GM21367 (cell line): ENCODE results near the gene MIS18BP1.
"Not testable (repeated sequence)": the region's sequence is repeated elsewhere in the genome, so short reads cannot be mapped to it uniquely, and the experiment has no call there.

Experiments used
- ATAC-seq: cut with Tn5 transposase; IDR thresholded peaks from one replicate; pipeline ENCODE4 v1.9.1; 2021; ENCODE audit not compliant: unreplicated experiment

MIS18BP1 gene

DNA sequence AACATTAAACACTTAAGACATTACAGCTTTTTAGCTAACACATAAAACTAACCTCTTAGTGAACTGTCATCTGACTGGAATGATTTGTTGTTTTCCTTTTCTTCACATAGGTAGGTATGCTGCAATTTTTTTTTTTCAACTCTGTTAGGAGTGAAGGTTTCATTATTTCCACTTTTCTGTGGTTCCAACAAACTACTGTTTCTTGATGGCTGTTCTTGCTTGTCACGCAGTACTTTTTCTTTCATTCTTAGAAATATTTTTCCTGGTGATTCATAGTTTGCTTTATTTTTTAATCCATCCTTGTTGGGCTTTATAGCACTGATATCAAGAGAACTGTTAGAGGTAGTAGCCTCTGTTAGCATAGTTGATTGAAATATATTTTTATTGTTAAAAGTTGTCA lies 6.3 kb downstream of the MIS18BP1 start:
- no peak for ATAC-seq

DNA sequence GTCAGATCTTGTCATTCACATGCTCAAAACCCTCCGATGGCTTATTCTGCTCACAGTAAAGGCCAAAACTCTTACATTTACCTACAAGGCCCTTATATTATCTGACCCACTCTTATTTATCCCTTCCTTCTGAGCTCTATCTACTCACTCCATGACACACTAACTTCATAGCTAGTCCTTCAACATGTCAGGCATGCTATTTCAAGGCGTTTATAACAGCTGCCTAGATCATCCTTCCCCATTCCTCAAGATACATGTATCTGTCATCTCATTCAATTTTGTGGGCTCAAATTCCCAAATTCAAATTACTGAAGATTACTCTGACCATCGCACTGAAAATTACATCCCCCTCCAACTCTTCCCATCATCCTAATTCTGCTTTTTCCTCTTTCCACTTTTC lies 6.9 kb downstream of the MIS18BP1 start:
- no peak for ATAC-seq

DNA sequence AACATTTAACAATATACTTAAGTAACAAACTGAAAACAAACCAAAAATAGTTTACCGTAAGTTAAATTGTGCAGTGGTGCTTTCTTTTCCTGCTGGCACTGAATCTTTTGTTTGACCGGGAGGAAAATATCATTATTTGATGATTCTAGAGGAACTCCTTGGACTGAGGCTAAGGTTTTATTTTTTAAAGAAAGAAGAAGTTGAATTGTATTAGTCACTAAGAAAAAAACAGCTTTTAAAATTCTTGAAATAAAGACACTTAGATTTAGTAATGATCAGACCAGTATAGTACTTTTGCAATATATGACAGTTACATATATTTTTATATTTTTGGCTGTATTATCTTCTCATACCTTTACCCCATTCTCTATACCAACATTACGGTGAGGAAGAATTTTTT lies 10.3 kb downstream of the MIS18BP1 start:
- ATAC-seq: no peak

DNA sequence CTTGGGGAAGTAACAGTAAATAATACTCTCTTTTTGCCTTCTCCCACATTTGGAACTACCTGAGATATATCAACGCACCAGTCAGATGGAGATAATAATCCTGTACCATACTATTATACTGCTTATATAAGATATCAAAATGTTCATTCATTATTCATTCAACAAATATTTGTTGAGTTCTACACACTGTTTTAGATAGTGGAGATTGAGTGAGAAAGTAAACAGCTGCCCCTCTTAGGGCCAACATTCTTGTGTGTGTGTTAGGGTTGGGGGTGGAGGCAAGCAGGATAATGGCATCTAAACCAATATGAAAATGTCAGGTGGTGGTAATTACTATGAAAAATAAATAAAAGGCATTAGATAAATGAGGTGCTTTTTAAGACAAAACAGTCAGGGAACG lies 14.0 kb downstream of the MIS18BP1 start:
- ATAC-seq: no peak

DNA sequence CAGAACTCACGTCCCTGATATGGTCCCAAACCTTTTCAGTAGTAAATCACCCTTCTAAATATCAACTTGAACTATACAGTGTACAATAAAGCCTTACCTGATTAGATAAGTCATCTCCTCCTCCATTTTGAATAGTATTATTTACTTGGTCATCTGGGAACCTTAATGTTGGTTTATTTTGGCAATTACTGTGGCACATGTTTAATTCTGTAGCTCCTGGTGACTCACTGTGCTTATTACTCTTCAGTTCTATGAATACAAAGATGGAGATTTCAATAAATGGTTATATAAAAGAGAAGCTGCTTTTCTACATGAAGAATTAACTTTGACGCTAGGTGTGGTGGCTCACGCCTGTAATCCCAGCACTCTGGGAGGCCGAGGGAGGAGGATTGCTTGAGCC lies 25.4 kb downstream of the MIS18BP1 start:
- no peak for ATAC-seq

DNA sequence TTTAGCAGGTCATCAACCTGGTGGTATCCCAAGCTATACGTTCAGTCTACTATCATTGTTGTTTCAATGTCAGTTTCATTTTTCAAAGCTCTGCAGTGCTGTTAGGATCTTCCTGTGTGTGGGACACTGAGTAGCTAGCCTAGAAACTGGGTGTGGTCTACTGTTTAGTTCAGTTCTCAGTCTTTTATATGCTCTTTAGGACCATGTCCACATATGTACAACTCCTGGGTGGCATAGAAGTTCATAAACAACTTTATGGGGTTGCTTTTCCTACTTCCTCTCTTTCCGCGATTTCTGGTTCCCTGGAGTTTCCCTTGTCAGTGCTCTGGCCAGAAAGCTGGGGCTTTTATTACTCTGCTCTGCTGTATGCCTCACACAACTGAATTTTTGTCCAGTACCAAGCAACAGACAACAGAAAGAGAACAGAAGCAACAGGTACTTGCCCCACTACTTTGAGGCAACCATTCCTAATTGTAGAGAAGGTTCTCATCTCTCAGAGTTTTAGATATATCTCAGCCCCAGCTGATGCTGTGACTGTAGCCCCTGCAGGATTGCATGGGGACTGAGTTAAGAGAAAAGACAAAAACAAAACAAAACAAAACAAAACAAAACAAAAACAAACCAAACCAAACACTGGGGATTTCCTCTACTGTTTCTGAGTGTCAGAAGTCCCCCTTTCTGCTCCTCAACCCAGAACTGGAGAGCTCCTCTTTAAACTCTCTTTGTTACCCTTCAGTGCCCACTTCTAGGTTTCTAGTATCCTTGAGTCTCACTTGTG lies 30.3 kb downstream of the MIS18BP1 start:
- no peak for ATAC-seq

DNA sequence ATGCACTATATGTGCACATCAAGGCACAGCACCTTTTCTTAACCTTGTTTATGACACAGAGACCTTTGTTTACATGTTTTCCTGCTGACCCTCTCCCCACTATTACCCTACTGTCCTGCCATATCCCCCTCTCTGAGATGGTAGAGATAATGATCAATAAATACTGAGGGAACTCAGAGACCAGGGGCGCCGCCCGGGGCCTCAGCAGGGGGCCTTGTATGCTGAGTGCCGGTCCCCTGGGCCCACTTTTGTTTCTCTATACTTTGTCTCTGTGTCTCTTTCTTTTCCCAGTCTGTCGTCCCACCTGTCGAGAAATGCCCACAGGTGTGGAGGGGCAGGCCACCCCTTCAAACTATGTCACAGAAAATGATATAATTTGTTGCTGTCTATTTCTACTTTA lies 38.7 kb downstream of the MIS18BP1 start:
- not testable (repeated sequence) for ATAC-seq

DNA sequence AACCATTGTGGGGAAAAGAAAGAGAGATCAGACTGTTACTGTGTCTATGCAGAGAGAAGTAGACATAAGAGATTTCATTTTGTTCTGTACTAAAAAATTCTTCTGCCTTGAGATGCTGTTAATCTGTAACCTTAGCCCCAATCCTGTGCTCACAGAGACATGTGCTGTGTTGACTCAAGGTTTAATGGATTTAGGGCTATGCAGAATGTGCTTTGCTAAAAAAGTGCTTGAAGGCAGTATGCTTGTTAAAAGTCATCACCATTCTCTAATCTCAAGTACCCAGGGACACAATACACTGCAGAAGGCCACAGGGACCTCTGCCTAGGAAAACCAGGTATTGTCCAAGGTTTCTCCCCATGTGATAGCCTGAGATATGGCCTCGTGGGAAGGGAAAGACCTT lies 39.3 kb downstream of the MIS18BP1 start:
- ATAC-seq: not testable (repeated sequence)

DNA sequence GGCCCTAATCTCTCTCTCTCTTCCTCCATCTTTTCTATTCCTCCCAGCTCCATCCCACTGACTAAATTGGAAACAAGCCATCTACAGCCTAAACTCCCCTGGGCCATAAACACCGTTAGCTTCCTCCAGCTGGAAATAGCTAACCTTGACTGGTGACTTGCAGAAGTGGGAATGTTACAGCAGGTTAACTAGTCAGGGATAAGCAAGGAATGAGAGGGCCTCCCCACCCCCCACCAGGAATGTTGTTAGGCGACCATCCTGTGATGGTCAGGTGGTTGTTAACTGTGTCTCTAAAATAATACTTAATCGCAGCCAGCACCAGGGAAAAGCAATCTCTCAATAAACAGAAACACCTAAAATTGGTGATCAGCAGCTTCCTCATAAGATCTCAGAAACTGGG lies 40.8 kb downstream of the MIS18BP1 start:
- ATAC-seq: no peak

DNA sequence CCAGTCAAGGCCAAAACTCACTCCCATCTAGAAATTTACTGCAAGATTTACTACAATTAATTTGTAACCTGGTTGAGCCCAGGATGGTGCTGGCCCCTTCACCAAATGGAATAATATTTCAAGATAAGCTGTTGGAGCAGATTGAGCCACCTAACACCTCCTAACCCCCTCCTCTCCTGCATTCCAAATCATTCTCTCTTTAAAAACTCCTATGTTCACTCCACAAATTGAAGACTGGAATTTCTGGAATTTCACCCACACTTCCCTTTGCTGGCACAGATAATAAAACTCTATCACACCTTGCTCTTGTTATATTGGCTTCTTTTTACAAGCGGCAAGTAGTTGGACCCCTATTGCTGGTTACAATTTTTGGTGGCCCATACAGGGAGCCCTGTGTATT lies 41.7 kb downstream of the MIS18BP1 start:
- no peak for ATAC-seq

DNA sequence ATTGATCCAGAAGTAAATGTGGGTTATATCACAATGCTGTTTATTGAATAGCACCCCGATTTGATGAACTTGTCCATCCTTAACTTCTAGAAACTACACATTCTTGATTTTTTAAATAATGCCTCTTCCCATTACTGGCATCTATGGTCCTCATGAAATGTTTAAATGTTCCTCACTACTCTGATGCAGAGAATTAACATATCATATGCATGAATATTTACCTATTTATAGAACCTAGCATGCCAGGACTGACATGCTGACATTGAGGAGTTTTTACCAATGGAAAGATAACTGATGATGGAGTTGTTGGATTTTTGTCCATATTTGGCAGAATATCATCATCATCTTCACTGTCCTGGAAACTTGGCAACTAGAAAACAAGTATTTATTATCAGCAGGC lies 42.8 kb downstream of the MIS18BP1 start:
- no peak for ATAC-seq

DNA sequence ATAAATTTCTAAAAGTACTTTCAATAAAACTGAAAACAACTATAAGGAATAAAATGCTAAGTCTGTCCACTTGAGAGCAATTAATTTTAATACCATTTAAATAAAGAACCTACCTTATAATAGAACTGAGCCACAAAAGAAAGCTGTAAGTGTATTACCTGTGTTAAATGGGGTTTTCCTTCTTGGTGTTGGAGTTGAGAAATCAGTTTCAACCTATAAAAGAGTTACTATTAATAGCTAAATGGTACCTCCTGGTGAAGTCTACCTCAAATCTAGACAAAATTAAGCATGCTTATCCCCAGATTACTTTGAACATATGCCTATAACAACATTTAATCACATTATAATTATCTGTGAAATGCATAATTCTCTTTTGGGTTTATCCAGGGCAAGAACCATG lies 48.8 kb downstream of the MIS18BP1 start:
- no peak for ATAC-seq

DNA sequence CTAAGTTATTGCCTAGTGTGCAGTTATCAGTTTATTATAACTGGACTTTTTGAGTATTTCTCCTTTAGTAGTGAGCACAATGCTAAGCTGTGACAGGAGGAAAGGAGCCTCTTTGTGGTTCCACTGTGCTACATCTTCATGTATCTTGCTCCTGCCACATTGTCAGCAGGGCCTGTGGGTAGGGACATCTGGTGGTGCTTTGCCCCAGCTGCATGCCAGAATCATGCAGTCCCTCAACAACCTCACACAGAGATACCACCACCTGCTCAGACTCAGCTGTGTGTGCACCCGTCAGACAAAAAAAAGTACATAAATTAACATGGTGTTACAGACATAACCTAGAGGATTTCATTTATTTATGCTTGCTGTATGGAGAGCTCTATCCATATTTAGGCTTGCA lies 51.1 kb downstream of the MIS18BP1 start:
- ATAC-seq: peak; percentile 77

DNA sequence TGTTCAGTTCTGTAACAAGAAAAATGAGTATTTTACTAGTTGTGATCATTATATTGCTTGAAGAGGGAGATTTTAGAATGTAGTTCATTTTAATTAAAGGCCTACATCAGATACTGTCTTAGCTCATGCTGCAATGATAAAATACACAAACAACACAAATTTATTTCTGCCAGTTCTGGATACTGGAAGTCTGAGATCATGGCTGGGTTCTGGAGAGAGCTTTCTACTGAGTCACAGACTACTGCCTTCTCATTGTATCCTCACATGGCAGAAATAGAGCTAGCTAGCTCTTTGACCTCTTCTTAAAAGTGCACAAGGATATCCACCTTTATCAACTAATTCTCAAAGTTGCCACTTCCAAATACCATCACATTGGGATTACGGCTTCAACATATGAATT lies 53.8 kb downstream of the MIS18BP1 start:
- ATAC-seq: no peak

DNA sequence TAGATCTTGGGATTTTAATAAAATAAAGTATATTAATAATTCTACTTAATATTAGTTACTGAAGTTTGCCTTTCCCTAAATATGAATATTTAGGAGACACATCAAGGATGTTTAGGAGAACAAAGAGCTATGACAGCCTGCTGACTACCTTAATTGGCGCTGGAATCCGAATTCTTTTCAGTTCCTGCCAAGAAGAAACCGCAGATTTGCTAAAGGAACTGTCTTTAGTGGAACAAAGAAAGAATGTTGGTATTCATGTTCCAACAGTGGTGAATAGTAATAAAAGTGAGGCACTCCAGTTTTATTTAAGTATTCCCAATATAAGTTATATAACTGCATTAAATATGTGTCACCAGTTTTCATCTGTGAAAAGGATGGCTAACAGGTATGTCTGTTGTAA lies 54.5 kb downstream of the MIS18BP1 start:
- ATAC-seq: no peak

DNA sequence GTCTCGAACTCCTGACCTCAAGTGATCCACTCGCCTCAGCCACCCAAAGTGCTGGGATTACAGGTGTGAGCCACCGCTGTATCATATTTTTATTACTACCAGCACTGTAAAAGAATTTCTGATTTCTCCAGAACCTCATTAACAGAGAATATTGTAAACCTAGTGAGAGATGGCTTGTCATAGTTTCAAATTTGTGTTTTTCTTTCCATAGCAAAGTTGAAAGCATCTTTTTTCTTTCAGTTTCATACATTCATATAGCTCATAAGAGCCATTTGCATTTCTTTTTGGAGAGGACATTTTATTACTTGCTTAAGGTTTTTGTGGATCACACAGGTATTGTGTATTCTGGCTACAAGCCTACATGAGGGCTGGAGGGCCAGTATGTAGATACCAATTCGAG lies 58.0 kb downstream of the MIS18BP1 start:
- no peak for ATAC-seq

DNA sequence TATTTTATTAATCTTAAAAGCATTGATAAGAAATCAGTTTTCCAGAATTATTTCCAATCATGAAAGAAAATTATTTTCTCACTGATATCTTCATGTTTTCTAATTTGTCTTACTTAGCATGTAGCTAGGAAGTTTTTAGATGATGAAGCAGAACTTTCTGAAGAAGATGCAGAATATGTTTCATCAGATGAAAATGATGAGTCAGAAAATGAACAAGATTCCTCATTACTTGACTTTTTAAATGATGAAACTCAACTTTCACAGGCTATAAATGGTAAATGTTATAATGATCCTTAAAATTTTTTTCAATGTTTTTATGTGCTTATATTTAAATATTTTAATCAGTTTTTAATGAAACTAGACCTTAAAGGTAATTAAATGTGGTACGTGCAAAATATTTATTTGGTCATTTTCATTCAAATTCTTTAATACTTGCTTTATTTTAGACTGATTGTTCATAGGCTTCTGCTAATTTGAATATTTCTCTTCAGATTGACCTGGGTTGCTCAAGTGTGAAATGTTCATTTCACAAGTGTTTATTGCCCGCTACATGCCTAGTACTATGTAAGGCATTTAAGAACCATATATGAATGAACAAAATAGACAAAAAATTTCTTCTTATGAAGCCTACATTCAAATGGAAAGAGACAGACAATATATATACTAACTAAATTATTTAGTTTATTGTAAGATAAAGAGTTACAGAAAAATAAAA lies 67.7 kb downstream of the MIS18BP1 start:
- ATAC-seq: no peak

DNA sequence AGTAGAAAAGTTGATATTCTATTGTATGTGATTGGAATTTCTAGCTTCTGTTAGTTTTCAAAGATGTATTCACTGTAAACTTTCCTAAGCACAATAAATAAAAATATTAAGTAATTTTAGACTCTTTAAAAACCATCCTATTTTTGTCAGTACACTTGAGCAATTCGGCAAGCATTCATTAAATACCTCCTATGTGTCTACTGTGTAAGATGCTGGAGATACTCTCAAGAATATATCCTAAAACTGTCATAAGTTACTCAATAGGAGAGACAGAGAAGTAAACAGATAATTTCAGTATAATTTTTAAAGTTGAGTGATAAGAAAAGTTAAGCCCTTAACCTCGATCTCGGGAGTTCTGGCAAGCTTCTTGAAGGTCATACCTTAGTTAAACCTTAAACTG lies 71.2 kb downstream of the MIS18BP1 start:
- no peak for ATAC-seq

DNA sequence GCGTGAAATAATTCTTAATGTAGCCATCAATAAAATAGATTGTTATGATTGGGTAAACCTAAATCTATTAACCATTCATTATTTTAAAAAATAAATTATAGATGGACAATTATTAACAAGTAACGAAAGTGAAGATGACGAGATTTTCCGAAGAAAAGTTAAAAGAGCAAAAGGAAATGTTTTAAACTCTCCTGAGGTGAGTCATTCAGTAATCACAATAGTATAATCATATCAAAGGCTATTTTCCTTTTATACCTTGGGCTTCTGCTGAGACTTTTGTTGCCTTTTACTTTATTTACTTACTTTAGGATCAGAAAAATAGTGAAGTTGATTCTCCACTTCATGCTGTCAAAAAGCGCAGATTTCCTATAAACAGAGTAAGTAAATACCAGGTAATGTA lies 71.7 kb downstream of the MIS18BP1 start:
- no peak for ATAC-seq

DNA sequence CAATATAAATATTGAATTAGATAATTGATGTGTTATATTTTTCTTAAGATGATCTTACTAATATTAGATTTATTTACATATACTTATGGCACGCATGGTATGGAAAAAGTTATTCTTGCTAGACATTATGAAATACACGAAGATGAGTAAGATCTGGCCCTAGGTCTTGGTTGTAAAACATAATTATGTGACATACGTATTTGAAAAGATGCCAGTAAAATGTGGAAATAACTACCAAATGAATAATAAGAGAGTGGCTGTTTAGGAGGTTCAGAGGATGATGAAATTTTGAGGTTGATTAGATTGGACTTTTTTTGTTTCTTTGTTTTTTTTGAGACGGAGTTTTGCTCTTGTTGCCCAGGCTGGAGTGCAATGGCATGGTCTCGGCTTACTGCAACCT lies 75.9 kb downstream of the MIS18BP1 start:
- no peak for ATAC-seq

DNA sequence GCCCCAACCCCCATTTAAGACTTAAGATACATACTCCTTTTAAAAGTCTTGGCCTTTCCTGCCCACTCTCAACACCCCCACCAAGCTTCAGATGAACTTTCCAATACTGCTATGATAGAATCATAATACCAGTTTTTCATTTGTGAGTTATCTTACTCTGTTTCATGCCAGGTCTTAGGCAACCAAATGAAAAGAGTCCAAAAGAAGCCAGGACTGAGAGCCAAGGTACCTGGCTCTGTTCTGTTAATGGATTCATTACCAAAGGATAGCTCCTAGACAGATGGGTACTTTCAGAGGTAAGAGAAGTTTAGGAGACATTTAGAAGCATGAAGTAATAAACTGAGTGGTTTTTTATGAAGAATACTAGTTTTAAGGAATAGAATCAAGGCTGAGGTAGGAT lies 83.1 kb downstream of the MIS18BP1 start:
- ATAC-seq: no peak

DNA sequence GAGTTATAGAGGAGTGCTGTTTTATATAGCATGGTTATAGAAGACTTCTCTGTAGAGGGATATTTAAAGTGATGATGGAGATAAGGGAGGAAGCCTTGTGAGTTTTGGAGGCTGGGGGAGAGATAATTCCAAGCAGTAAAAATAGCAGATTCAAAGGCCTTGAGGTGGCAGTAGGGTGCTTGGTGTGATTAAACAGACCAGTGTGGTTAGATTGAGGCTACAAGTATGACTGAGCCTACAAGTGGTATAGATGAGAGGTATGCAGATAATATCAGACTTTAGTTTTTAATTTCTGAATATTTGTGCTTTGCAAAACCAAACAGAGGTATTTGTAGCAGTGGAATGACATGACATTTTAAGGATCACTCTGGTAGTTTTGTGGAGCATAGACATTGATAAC lies 96.9 kb downstream of the MIS18BP1 start:
- ATAC-seq: no peak
